ENCODE measurements around the gene MAS1.

DNA sequence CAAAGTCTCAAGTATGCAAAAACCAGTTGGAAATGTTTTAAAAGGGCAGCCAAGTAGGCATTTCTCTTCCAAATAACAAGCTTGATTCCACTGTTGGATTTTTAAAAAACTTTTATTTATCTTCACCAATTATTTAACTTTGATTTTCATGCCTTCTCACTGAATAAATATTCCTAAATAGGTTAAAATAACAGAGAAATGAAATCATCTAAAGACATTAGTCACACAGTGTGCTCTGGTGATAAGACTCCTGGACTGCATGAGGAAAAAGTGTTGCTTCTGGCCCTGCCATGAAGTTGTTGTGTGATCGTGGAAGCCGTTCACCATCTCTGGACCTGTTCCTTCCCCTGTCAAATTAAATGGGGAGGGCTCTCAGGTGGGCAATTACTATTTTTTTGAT lies 44.3 kb downstream of the MAS1 start:
- no peak for TF ChIP-seq HIVEP1 (CRISPR knock-in tag; IDR thresholded peaks at IDR 0.05)
- TF ChIP-seq POLR2A (IDR thresholded peaks at IDR 0.05; ENCODE audit: insufficient read depth in 1 of 2, low read depth in 2 of 2, low read length in 2 of 2), result no peak
- TF ChIP-seq ZNF274 (CRISPR knock-in tag; IDR thresholded peaks at IDR 0.05), result no peak
- TF ChIP-seq, protein P1, sequence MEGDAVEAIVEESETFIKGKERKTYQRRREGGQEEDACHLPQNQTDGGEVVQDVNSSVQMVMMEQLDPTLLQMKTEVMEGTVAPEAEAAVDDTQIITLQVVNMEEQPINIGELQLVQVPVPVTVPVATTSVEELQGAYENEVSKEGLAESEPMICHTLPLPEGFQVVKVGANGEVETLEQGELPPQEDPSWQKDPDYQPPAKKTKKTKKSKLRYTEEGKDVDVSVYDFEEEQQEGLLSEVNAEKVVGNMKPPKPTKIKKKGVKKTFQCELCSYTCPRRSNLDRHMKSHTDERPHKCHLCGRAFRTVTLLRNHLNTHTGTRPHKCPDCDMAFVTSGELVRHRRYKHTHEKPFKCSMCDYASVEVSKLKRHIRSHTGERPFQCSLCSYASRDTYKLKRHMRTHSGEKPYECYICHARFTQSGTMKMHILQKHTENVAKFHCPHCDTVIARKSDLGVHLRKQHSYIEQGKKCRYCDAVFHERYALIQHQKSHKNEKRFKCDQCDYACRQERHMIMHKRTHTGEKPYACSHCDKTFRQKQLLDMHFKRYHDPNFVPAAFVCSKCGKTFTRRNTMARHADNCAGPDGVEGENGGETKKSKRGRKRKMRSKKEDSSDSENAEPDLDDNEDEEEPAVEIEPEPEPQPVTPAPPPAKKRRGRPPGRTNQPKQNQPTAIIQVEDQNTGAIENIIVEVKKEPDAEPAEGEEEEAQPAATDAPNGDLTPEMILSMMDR (CRISPR knock-in tag; IDR thresholded peaks at IDR 0.05), result no peak
- TF ChIP-seq ZNF792 (CRISPR knock-in tag; IDR thresholded peaks at IDR 0.05), result no peak
- TF ChIP-seq ZNF816 (CRISPR knock-in tag; IDR thresholded peaks at IDR 0.05; ENCODE audit: borderline replicate concordance), result no peak
- no peak for TF ChIP-seq KLF9 (CRISPR knock-in tag; IDR thresholded peaks at IDR 0.05; ENCODE audit: low read depth)
- no peak for TF ChIP-seq POLR2AphosphoS5 (IDR thresholded peaks at IDR 0.05; ENCODE audit: low read depth, low read length)
- no peak for TF ChIP-seq HMG20B (CRISPR knock-in tag; conservative IDR thresholded peaks at IDR 0.05)
- TF ChIP-seq JUN (CRISPR knock-in tag; IDR thresholded peaks at IDR 0.05), result no peak

All from HepG2 (cell line).